GM18519 (cell line): Measurements from ENCODE around the gene CEP72.
"Not testable (repeated sequence)": the region's sequence is repeated elsewhere in the genome, so short reads cannot be mapped to it uniquely, and the experiment has no call there.

ENCODE experiments used
- ATAC-seq: cut with Tn5 transposase; IDR thresholded peaks from one replicate; pipeline ENCODE4 v1.9.1; 2021; ENCODE audit warnings: mild to moderate bottlenecking, moderate library complexity; ENCODE audit not compliant: unreplicated experiment, low FRiP score

The CEP72 gene

DNA sequence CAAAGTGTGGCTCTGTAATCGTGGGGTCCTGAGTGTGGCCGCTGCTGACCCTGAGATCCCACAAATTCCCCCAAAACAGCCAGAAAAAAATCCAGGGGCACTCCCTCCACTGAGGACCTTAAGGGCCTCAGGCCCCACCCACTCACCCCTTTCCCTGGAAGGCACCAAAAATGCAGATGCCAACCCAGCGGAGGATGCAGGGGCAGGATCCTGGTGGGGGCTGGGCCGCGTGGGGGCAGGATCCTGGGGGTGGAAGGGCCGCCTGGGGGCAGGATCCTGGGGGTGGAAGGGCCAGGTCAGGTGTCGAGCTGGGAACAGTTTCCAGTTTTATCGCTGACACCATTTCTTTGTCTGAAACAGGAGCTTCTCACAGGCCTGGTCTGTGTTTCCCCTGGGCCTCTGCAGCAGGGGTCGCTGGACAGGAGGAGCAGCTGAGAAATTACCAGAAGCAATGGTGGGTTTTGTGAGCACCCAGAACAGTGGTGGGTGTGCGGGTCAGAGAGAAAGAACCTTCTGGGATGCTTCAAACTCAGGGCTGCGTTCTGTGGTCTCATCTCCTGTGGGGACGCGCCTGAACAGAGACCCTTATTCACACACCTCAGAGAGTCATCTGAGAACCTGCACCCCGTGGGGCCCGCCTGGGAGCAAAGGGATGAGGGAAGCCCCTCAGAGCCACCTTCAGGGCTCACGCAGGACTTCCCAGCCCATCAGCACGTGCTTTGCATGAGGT, 67.2 kb downstream of the CEP72 start:
- not testable (repeated sequence) for ATAC-seq

GRCh38 chr5:680118-680795, 68.1 kb downstream of the CEP72 start:
- ATAC-seq: not testable (repeated sequence)

- ATAC-seq: not testable (repeated sequence)
Measured at GRCh38 chr5:680836-681235, 68.7 kb downstream of the CEP72 start.

GRCh38 chr5:681317-682191, 69.4 kb downstream of the CEP72 start:
- not testable (repeated sequence) for ATAC-seq

DNA sequence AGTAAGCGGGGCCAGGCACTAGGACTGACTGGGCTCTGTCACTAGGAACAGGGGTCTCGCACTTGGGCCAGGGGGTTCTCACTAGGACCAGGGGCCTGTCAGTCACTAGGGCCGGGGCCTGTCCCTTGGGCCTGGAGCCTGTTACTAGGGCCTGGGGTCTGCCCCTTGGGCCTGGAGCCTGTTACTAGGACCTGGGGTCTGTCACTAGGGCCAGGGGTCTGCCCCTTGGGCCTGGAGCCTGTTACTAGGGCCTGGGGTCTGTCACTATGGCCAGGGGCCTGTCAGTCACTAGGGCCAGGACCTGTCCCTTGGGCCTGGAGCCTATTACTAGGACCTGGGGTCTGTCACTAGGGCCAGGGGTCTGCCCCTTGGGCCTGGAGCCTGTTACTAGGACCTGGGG, 70.1 kb downstream of the CEP72 start:
- ATAC-seq: not testable (repeated sequence)

DNA sequence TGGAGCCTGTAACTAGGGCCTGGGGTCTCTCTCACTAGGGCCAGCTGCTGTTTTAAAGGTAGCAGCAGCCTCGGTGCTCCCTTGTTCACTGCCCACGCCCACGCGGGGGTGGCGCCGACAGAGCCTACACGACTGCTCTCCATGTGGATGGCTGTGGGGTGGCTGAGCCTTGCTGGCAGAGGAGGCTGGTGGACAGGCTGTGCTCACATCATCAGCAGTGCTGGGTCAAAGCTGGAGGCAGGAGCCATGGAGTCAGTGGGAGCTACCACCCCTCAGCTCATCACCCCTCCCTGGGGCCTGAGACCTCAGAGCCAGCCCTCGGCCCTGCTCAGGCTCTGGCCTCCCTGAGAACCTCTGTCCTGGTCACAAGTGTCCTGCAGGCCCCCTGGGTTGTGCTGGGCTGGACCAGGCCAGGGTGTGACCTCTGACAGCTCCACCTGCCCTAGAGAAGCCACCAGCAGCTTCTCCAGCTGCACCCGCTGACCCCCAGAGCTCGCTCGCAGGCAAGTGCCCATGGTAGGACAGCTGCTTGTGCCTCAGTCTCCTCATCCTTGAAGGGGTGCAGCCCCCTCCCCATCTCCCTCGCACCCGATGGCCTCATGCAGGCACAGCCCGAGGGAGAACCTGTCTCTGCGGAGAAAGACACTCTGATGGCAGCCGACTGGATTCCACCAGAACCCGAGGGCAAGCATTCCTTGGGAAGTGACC, 70.7 kb downstream of the CEP72 start:
- not testable (repeated sequence) for ATAC-seq

DNA sequence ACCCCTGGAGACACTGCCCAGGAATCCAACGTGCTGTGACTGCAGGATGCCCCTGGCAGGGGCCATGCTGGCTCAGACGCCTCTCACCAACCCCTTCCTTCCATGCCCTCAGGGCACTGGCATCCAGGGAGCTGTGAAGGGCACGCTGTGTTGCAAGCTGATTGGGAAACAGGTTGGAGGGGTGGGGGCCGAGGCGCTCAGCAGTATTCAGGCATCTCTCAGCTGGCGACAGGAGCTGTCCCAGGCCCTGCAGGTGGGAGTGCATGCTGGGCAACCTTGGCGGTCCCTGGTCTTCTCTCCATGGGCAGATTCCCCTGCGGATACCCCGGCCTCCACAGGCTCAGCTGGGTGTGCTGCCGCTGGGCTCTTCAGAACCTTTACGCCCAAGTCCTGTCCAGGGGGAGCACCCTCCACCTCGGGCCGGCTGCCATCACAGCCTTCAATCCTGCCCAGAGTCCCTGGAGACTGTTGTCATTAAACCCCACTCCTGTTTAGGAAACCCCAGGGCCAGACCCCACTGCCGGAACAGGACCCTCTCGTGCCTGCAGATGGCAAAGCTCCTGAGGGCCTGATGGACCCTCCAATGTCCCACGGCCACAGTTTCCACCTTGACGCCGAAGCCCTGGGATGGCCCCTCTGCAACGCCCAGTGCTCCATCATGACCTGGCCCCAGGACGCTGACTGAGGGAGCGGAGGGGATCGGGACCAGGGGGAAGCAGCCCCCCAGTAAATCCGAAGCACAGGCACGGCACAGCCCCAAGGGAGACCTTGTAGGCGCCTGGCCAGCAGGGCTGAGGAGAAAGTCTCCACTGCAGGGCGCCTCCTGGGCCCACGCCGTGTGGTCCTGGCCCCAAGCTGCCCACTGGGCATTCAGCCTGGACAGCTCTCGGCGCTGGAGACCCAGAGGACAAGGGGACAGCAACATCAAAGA, 71.7 kb downstream of the CEP72 start:
- no peak for ATAC-seq

- no peak for ATAC-seq
Measured at GRCh38 chr5:684751-685216, 72.6 kb downstream of the CEP72 start.

GRCh38 chr5:685262-686171, 73.4 kb downstream of the CEP72 start:
- ATAC-seq: no peak

- not testable (repeated sequence) for ATAC-seq
Measured at GRCh38 chr5:686172-686523, 74.0 kb downstream of the CEP72 start.

- ATAC-seq: not testable (repeated sequence)
Measured at GRCh38 chr5:686936-687335, 74.8 kb downstream of the CEP72 start.

DNA sequence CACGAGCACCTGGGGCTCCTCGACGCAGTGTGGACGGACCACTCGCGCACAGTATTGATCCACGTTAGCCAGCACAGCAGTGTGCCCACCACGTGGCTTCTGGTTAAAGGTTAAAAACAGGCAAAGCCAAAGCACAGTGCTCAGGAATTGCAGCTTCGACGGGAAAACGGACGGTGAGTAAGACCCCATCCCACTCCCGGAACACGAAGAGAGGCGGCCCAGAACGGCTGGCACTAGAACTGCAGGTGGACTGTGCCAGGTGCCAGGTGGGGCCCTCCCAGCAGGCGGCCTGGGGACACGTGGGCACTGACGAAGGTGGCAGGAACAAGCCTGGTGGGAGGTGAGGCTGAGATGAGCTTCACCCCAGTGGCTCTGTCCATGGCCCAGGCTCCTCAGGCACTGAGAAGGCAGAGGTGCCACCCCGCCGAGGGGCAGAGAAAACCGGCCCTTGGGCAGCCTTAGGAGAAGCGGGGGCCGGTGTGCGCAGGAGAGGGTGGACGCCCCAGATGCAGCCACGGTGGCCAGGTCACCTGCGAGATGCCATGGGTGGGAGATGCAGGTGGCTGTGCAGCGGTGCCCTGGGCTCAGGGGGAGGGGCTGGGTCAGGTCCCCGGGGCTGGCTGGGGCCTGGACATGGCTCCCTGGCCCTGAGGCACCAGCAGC, 76.3 kb downstream of the CEP72 start:
- ATAC-seq: not testable (repeated sequence)

GRCh38 chr5:690293-690692, 78.2 kb downstream of the CEP72 start:
- not testable (repeated sequence) for ATAC-seq

DNA sequence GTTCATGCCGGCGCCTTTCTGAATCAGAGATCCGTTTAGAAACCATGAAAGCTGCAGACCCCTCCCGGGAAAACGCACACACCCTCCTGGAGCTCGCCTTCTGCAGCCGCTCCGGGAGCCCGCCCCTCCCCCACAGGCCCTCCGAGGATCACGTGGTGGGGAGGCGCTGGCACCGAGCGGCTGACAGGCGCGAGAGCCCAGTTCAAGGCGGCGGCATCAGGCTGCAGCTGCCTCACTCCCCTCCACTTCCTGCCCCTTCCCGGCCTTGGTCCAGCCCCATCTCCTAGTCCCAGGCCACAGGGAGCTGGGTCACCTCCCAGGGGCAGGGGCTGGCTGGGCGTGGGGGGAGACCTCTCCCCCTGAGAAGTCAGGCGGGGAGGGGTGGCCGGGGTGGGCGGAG, 78.9 kb downstream of the CEP72 start:
- ATAC-seq: not testable (repeated sequence)

- ATAC-seq: no peak
Measured at GRCh38 chr5:691817-692528, 79.8 kb downstream of the CEP72 start.

DNA sequence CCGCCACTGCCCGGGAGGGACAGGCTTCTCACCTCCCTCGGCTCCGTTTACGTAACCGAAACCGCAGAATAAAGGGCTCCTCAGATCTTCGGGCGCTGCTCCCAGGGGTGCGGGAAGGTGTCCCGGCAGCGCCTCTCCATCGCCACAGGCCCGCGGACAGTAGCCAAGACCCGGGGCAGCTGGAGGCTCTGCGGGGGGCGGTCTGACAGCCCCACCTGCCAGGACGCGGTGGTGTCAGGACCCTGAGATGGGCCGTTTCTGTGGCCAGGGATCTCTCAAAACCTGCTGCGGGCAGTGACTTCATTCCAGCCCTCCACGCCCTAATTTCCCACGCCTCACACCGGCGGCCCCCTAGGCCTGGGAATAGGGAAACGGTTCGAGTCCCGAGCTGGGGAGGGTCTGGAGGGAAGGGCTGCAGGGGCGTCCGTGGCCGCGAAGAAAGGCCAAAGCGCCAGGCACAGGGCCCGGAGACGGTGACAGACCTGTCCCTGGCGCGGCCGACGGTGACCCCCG, 80.4 kb downstream of the CEP72 start:
- not testable (repeated sequence) for ATAC-seq
